ENCODE results near the gene RAB13.

The RAB13 gene

DNA sequence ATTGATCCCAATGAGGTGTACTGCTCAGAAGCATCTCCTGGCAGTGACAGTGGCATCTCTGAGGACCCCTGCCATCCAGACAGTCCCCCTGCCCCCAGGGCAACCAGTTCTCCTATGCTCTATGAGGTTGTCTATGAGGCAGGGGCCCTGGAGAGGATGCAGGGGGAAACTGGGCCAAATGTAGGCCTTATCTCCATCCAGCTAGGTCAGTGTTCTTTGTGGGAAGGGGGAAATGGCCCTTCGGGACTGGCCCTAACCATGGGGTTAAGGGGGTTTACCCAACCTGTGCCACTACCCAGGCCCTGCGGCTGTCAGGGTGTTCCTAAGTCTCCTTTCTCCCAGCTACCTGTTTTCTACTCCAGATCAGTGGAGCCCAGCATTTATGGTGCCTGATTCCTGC is 17.2 kb downstream of the RAB13 start:
- peak overlapping the region; percentile 97 for H3K9ac ChIP-seq (ENCODE audit: low read depth, low read length, poor library complexity, severe bottlenecking)

DNA sequence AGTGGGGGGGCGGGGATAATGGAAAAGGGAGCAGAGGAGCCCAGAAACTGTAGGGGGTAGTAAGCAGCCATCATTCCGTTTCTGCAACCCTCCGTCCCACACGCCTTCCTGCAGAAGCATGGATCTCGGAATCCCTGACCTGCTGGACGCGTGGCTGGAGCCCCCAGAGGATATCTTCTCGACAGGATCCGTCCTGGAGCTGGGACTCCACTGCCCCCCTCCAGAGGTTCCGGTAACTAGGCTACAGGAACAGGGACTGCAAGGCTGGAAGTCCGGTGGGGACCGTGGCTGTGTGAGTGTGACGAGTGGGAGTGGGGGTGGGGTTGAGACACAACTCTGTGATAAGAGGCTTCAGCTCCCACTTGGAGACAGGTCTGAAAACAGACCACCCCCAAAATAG is 17.7 kb downstream of the RAB13 start:
- Histone ChIP-seq H3K27me3 (ENCODE audit: insufficient read depth, low read length, poor library complexity, severe bottlenecking) (no peaks in the 10 kb centered on the region), H3K9me2 (replicated peaks; ENCODE audit: low read depth, low read length) (no peaks in the 10 kb centered on the region), H3K9ac (ENCODE audit: low read depth, low read length, poor library complexity, severe bottlenecking) (peak overlapping the region; percentile 97), H3K4me2 (ENCODE audit: low read depth, low read length, poor library complexity, severe bottlenecking) (peak overlapping the region; percentile 78), H3K79me2 (ENCODE audit: insufficient read depth, low read length) (peaks cover 52% of the 10 kb centered on the region), H2AFZ (ENCODE audit: low read length) (no peak overlapping the region), H3K4me3 (ENCODE audit: low read length, poor library complexity, severe bottlenecking) (peak overlapping the region; percentile 90), H3K4me1 (ENCODE audit: insufficient read depth, low read length, poor library complexity, severe bottlenecking) (peaks cover 42% of the 10 kb centered on the region), H3K36me3 (ENCODE audit: insufficient read depth, low read length) (no peaks in the 10 kb centered on the region), H3K9me3 (ENCODE audit: insufficient read depth, low read depth, low read length) (no peaks in the 10 kb centered on the region), H4K20me1 (ENCODE audit: insufficient read depth, low read length, poor library complexity, severe bottlenecking) (no peaks in the 10 kb centered on the region), H3F3A (ENCODE audit: low read depth) (no peaks in the 10 kb centered on the region)
- TF ChIP-seq, protein P1, sequence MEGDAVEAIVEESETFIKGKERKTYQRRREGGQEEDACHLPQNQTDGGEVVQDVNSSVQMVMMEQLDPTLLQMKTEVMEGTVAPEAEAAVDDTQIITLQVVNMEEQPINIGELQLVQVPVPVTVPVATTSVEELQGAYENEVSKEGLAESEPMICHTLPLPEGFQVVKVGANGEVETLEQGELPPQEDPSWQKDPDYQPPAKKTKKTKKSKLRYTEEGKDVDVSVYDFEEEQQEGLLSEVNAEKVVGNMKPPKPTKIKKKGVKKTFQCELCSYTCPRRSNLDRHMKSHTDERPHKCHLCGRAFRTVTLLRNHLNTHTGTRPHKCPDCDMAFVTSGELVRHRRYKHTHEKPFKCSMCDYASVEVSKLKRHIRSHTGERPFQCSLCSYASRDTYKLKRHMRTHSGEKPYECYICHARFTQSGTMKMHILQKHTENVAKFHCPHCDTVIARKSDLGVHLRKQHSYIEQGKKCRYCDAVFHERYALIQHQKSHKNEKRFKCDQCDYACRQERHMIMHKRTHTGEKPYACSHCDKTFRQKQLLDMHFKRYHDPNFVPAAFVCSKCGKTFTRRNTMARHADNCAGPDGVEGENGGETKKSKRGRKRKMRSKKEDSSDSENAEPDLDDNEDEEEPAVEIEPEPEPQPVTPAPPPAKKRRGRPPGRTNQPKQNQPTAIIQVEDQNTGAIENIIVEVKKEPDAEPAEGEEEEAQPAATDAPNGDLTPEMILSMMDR (conservative IDR thresholded peaks at IDR 0.05; ENCODE audit: low read length), result no peak
- TF ChIP-seq EZH2phosphoT487 (IDR thresholded peaks at IDR 0.05; ENCODE audit: borderline replicate concordance), result no peak

More for the DNA sequence above, 17.2 kb downstream of the RAB13 start:
- no peaks in the 10 kb centered on the region for H3F3A ChIP-seq (ENCODE audit: low read depth)
- H3K9me2 ChIP-seq (replicated peaks; ENCODE audit: low read depth, low read length), result no peaks in the 10 kb centered on the region
- H3K4me2 ChIP-seq (ENCODE audit: low read depth, low read length, poor library complexity, severe bottlenecking), result peak overlapping the region; percentile 78
- no peaks in the 10 kb centered on the region for H4K20me1 ChIP-seq (ENCODE audit: insufficient read depth, low read length, poor library complexity, severe bottlenecking)
- H3K79me2 ChIP-seq (ENCODE audit: insufficient read depth, low read length), result peaks cover 49% of the 10 kb centered on the region
- H2AFZ ChIP-seq (ENCODE audit: low read length), result no peak overlapping the region
- H3K4me3 ChIP-seq (ENCODE audit: low read length, poor library complexity, severe bottlenecking), result peak overlapping the region; percentile 90
- peaks cover 3% of the 10 kb centered on the region; the same call in 1 of the 2 replicates for H3K36me3 ChIP-seq (ENCODE audit: insufficient read depth, low read length)
- no peaks in the 10 kb centered on the region for H3K9me3 ChIP-seq (ENCODE audit: insufficient read depth, low read depth, low read length)
- H3K4me1 ChIP-seq (ENCODE audit: insufficient read depth, low read length, poor library complexity, severe bottlenecking), result peaks cover 39% of the 10 kb centered on the region
- no peak for TF ChIP-seq EZH2phosphoT487 (IDR thresholded peaks at IDR 0.05; ENCODE audit: borderline replicate concordance)
- TF ChIP-seq, protein P1 (conservative IDR thresholded peaks at IDR 0.05; ENCODE audit: low read length), result no peak
- no peaks in the 10 kb centered on the region for H3K27me3 ChIP-seq (ENCODE audit: insufficient read depth, low read length, poor library complexity, severe bottlenecking)

DNA sequence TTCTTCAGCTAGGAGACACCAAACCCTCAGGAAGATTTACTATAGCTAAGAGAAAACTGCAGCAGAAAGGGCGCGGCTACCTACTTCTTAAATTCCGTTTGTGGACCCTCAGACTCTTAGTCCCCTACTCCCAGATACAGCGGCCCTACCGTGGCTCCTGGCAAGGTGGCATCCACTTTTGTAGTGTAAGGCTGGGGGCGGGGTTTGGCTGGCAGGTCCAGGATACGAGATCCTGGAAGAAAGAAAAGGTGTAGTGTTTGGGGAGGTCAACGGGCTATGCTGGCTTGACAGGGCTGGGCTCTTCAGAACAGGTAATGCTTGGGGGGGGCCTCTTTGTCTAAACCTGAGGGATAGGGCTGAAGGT is 18.2 kb downstream of the RAB13 start:
- H3K9me3 ChIP-seq (ENCODE audit: insufficient read depth, low read depth, low read length), result no peaks in the 10 kb centered on the region
- peaks cover 44% of the 10 kb centered on the region for H3K4me1 ChIP-seq (ENCODE audit: insufficient read depth, low read length, poor library complexity, severe bottlenecking)
- peak overlapping the region; percentile 97 for H3K9ac ChIP-seq (ENCODE audit: low read depth, low read length, poor library complexity, severe bottlenecking)
- peaks cover 55% of the 10 kb centered on the region for H3K79me2 ChIP-seq (ENCODE audit: insufficient read depth, low read length)
- H4K20me1 ChIP-seq (ENCODE audit: insufficient read depth, low read length, poor library complexity, severe bottlenecking), result no peaks in the 10 kb centered on the region
- peak overlapping the region; percentile 47 for H2AFZ ChIP-seq (ENCODE audit: low read length)
- no peaks in the 10 kb centered on the region for H3K27me3 ChIP-seq (ENCODE audit: insufficient read depth, low read length, poor library complexity, severe bottlenecking)
- H3K4me3 ChIP-seq (ENCODE audit: low read length, poor library complexity, severe bottlenecking), result peak overlapping the region; percentile 90
- no peaks in the 10 kb centered on the region for H3F3A ChIP-seq (ENCODE audit: low read depth)
- peak overlapping the region; percentile 78 for H3K4me2 ChIP-seq (ENCODE audit: low read depth, low read length, poor library complexity, severe bottlenecking)
- H3K9me2 ChIP-seq (replicated peaks; ENCODE audit: low read depth, low read length), result no peaks in the 10 kb centered on the region
- no peaks in the 10 kb centered on the region for H3K36me3 ChIP-seq (ENCODE audit: insufficient read depth, low read length)
- no peak for TF ChIP-seq EZH2phosphoT487 (IDR thresholded peaks at IDR 0.05; ENCODE audit: borderline replicate concordance)
- TF ChIP-seq, protein P1 (conservative IDR thresholded peaks at IDR 0.05; ENCODE audit: low read length), result no peak
